ENCODE data around the gene SKAP2.

DNA sequence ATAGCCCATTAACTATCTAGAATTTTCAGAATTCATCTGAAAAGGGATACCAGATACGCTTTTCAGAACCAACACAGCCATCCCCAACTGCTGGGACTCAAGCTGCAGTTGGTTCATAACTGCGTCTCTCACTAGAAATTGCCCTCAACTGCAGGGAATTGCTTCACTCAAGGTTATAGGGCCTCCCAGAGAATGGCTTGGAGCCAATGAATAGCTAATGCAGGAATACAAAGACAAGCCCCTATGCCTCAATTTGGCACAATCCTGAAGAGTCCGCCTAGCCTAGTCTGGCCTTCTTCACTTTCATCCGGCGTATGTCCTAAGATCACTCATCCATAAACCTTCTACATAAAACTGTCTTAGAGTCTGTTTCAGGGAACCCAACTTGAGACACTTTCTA, 164.0 kb downstream of the SKAP2 start:
- TF ChIP-seq, protein P1, sequence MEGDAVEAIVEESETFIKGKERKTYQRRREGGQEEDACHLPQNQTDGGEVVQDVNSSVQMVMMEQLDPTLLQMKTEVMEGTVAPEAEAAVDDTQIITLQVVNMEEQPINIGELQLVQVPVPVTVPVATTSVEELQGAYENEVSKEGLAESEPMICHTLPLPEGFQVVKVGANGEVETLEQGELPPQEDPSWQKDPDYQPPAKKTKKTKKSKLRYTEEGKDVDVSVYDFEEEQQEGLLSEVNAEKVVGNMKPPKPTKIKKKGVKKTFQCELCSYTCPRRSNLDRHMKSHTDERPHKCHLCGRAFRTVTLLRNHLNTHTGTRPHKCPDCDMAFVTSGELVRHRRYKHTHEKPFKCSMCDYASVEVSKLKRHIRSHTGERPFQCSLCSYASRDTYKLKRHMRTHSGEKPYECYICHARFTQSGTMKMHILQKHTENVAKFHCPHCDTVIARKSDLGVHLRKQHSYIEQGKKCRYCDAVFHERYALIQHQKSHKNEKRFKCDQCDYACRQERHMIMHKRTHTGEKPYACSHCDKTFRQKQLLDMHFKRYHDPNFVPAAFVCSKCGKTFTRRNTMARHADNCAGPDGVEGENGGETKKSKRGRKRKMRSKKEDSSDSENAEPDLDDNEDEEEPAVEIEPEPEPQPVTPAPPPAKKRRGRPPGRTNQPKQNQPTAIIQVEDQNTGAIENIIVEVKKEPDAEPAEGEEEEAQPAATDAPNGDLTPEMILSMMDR (conservative IDR thresholded peaks at IDR 0.05; ENCODE audit: low read depth, low read length), result no peak
- TF ChIP-seq EZH2 (IDR thresholded peaks at IDR 0.05; ENCODE audit: low read length, unreplicated experiment) (no peak), EZH2phosphoT487 (IDR thresholded peaks at IDR 0.05; ENCODE audit: borderline replicate concordance, low read length) (no peak)
